Testis (tissue), 2 donors: ENCODE data around the gene CD300LG.

Source experiments
- CTCF ChIP-seq, 3 experiments: fragments of 450-650 bp in 2 of 3; fragments of 200-600 bp in 1 of 3; sonication (generic) in 1 of 3; IDR thresholded peaks; one replicate each; pipeline ENCODE4 v1.5.1; 2016 to 2019; ENCODE audit warnings: antibody characterized with exemption in 3 of 3, mild to moderate bottlenecking in 2 of 3, moderate library complexity in 1 of 3
- POLR2A ChIP-seq: fragments of 450-650 bp; IDR thresholded peaks from one replicate; pipeline ENCODE4 v1.6.1; 2017; ENCODE audit warnings: antibody characterized with exemption, mild to moderate bottlenecking, moderate library complexity

- TF ChIP-seq POLR2A (no peak), CTCF (IDR thresholded peaks at IDR 0.05) (no peak)
Measured at GRCh38 chr17:43803758-43804157, 43.2 kb upstream of the CD300LG start.
